OCI-LY7 (cell line): ENCODE measurements around the gene UVSSA.

ENCODE experiments used
- CTCF ChIP-seq: fragments of 200-600 bp; sonication (generic); conservative IDR thresholded peaks from 2 replicates; pipeline ENCODE4 v1.5.1; 2014; ENCODE audit warnings: mild to moderate bottlenecking, antibody characterized with exemption, low read length, moderate library complexity, mixed read lengths
- EZH2phosphoT487 ChIP-seq: fragments of 200-600 bp; sonication (generic); IDR thresholded peaks from 2 replicates; pipeline ENCODE4 v1.6.1; 2018; ENCODE audit warnings: low read depth, borderline replicate concordance, mild to moderate bottlenecking, mixed run types, antibody characterized with exemption, low read length, moderate library complexity, mixed read lengths

DNA sequence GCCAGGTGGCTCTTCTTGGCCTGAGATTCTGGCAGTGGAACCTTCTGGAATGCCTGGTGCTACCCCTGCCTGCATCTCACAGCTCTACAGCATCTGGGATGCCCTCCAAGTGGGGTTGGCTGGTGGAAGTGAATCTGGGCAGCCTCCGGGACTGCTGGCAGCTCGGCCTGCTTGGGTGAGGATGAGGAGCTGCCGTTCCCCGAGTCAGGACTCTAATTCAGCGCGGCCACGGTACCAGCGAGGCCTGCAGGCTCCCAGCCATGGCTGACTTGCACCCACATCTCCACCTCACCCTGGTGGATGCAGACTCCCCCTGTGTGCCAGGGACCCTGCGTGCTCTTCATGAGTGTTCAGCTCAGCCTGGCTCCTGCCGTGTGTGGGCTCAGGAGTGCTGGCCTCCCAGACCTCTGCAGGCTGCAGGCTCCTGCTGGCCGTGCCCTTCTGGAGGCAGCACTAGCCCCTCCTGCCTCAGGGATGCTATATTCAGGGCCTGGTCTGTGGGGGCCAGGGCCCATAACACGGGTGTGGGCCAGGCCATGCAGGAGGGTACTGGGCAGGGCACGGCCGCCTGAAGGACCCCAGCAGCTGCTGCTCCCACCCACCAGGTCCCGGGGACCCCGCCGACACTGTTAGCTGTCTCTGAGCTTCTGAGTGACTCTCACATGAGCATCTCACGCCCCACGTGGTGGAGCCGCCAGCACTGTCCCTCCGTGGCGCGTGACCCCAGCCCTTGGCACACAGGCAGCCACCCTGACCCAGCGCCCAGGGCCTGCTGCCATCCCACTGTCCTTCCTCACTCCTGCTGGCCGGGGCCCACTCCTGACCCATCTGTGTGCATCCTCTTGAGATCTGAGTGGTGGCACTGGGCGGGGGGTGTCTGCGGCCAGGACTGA, 10.6 kb downstream of the UVSSA start:
- no peak for TF ChIP-seq CTCF
- no peak for TF ChIP-seq EZH2phosphoT487
